H1 (cell line): ENCODE measurements around the gene C3orf22. TPM values are rescaled to one million over a fixed set of nuclear protein-coding genes. Genes with fewer than 3 reads are reported as not detected.

Experiments used
- CTCF ChIA-PET: fragments of 300-600 bp; sonication (Branson Sonifier 250); formaldehyde crosslinking; loops from one replicate; lab custom pipeline; 2021; ENCODE audit not compliant: partially characterized antibody; lab: Charles Lee
- POLR2A ChIA-PET: fragments of 300-600 bp; sonication (Branson Sonifier 250); formaldehyde crosslinking; loops from one replicate; lab custom pipeline; 2021; ENCODE audit warnings: inconsistent platforms; ENCODE audit not compliant: partially characterized antibody; lab: Charles Lee
- DNase-seq, 2 experiments: peaks; one replicate each; pipeline versions ENCODE4 v3.0.0 to v3.0.0-alpha.2; 2010 to 2022; ENCODE audit warnings: low spot score in 2 of 2, low read depth in 1 of 2, mixed read lengths in 1 of 2
- FAIRE-seq: peaks from 2 replicates; lab custom pipeline; 2011; peaks lifted over from hg19 to GRCh38; lab: Jason Lieb, UNC
- H2AFZ ChIP-seq: 2 replicates; pipeline ENCODE4 v1.8.1; 2012; ENCODE audit warnings: low read length, inconsistent platforms
- H2AK5ac ChIP-seq: 2 replicates; pipeline ENCODE4 v1.6.1; 2013; ENCODE audit warnings: low read depth, low read length
- H2BK120ac ChIP-seq: replicated peaks from 2 replicates; pipeline ENCODE3; 2013; ENCODE audit warnings: low read depth, low read length, inconsistent platforms
- H2BK12ac ChIP-seq: 2 replicates; pipeline ENCODE4 v1.6.1; 2013; ENCODE audit warnings: low read depth, low read length
- H2BK15ac ChIP-seq: 2 replicates; pipeline ENCODE4 v1.6.1; 2013; ENCODE audit warnings: low read length
- H2BK20ac ChIP-seq: 2 replicates; pipeline ENCODE4 v1.6.1; 2013; ENCODE audit warnings: low read length
- H2BK5ac ChIP-seq: 2 replicates; pipeline ENCODE4 v1.6.1; 2013; ENCODE audit warnings: low read depth, low read length
- H3K14ac ChIP-seq: 2 replicates; pipeline ENCODE4 v1.6.1; 2013; ENCODE audit warnings: inconsistent platforms; ENCODE audit not compliant: insufficient read length
- H3K18ac ChIP-seq: 2 replicates; pipeline ENCODE4 v1.6.1; 2013; ENCODE audit warnings: low read length; ENCODE audit errors: extremely low read depth
- H3K23ac ChIP-seq: 2 replicates; pipeline ENCODE4 v1.6.1; 2013; ENCODE audit warnings: inconsistent platforms; ENCODE audit not compliant: insufficient read length
- H3K23me2 ChIP-seq: 2 replicates; pipeline ENCODE4 v1.6.1; 2013; ENCODE audit warnings: low read depth, low read length
- H3K27ac ChIP-seq: 2 replicates; pipeline ENCODE4 v1.6.1; 2011; ENCODE audit warnings: low read depth, low read length, inconsistent platforms
- H3K27me3 ChIP-seq, 4 experiments: replicated peaks in 1 of 4; 1 replicate in 1 of 4; 2 replicates in 3 of 4; pipeline versions ENCODE4 v1.6.1 to v1.8.1; 2011 to 2013; ENCODE audit warnings: low read length in 3 of 4, mild to moderate bottlenecking in 3 of 4, inconsistent platforms in 2 of 4, mixed read lengths in 2 of 4, moderate library complexity in 1 of 4; ENCODE audit not compliant: control insufficient read depth in 3 of 4, insufficient read depth in 3 of 4; ENCODE audit errors: extremely low read depth in 1 of 4
- H3K36me3 ChIP-seq, 4 experiments: 2 replicates each; pipeline versions ENCODE4 v1.6.1 to v1.8.1; 2011 to 2013; ENCODE audit warnings: mild to moderate bottlenecking in 4 of 4, low read length in 3 of 4, moderate library complexity in 2 of 4, control low read depth in 1 of 4, inconsistent platforms in 1 of 4; ENCODE audit not compliant: insufficient read depth in 4 of 4, control insufficient read depth in 2 of 4
- H3K4ac ChIP-seq: replicated peaks from 2 replicates; pipeline ENCODE3; 2013; ENCODE audit warnings: low read length, low read depth, mixed read lengths, inconsistent platforms; ENCODE audit not compliant: insufficient read length
- H3K4me1 ChIP-seq, 4 experiments: replicated peaks in 1 of 4; 1 replicate in 1 of 4; 2 replicates in 3 of 4; pipeline versions ENCODE4 v1.6.1 to v1.8.1; 2011 to 2013; ENCODE audit warnings: low read length in 3 of 4, inconsistent platforms in 2 of 4, mixed read lengths in 1 of 4; ENCODE audit not compliant: insufficient read depth in 4 of 4, control insufficient read depth in 3 of 4
- H3K4me2 ChIP-seq, 2 experiments: 2 replicates each; pipeline versions ENCODE4 v1.6.1 to v1.8.1; 2011 to 2013; ENCODE audit warnings: low read depth in 2 of 2, low read length in 2 of 2, control low read depth in 1 of 2, inconsistent platforms in 1 of 2, mild to moderate bottlenecking in 1 of 2; ENCODE audit not compliant: insufficient read depth in 1 of 2
- H3K4me3 ChIP-seq, 4 experiments: fragments of 200-600, 300-600 bp in 1 of 4; sonication (generic), shearing (Covaris generic), sonication (Bioruptor Twin) in 1 of 4; 2 replicates each; pipeline versions ENCODE4 v1.5.1 to v1.8.1; 2011 to 2016; ENCODE audit warnings: low read length in 4 of 4, low read depth in 3 of 4, control low read depth in 2 of 4, inconsistent platforms in 2 of 4, mild to moderate bottlenecking in 2 of 4, mixed read lengths in 1 of 4, moderate library complexity in 1 of 4; ENCODE audit not compliant: insufficient read depth in 2 of 4; ENCODE audit errors: extremely low read depth in 1 of 4
- H3K56ac ChIP-seq: replicated peaks from 2 replicates; pipeline ENCODE3; 2013; ENCODE audit warnings: low read depth, mild to moderate bottlenecking, mixed read lengths, low read length, inconsistent platforms; ENCODE audit not compliant: insufficient read length
- H3K79me1 ChIP-seq: 2 replicates; pipeline ENCODE4 v1.6.1; 2013; ENCODE audit warnings: low read depth, low read length, control low read depth
- H3K79me2 ChIP-seq, 2 experiments: 2 replicates each; pipeline versions ENCODE4 v1.6.1 to v1.8.1; 2012 to 2013; ENCODE audit warnings: low read length in 2 of 2, mild to moderate bottlenecking in 2 of 2, inconsistent platforms in 1 of 2; ENCODE audit not compliant: insufficient read depth in 2 of 2, control insufficient read depth in 1 of 2
- H3K9ac ChIP-seq, 4 experiments: replicated peaks in 1 of 4; 1 replicate in 1 of 4; 2 replicates in 3 of 4; pipeline versions ENCODE4 v1.6.1 to v1.8.1; 2011 to 2013; ENCODE audit warnings: low read depth in 3 of 4, low read length in 3 of 4, control low read depth in 2 of 4, mild to moderate bottlenecking in 2 of 4, moderate library complexity in 2 of 4, inconsistent platforms in 1 of 4; ENCODE audit errors: extremely low read depth in 1 of 4
- H3K9me3 ChIP-seq, 2 experiments: 2 replicates each; pipeline versions ENCODE4 v1.6.1 to v1.8.1; 2012 to 2013; ENCODE audit warnings: mild to moderate bottlenecking in 2 of 2, moderate library complexity in 2 of 2, control low read depth in 1 of 2, inconsistent platforms in 1 of 2, low read depth in 1 of 2, low read length in 1 of 2, mixed read lengths in 1 of 2; ENCODE audit not compliant: insufficient read depth in 2 of 2
- H4K20me1 ChIP-seq, 2 experiments: replicated peaks in 1 of 2; 2 replicates each; pipeline versions ENCODE3 to v1.8.1; 2011 to 2013; ENCODE audit warnings: inconsistent platforms in 2 of 2, low read length in 2 of 2, mild to moderate bottlenecking in 1 of 2; ENCODE audit not compliant: insufficient read depth in 2 of 2, control insufficient read depth in 1 of 2
- H4K5ac ChIP-seq: 2 replicates; pipeline ENCODE4 v1.6.1; 2013; ENCODE audit warnings: low read length, low read depth, mixed read lengths, inconsistent platforms; ENCODE audit not compliant: insufficient read length
- H4K8ac ChIP-seq: 2 replicates; pipeline ENCODE4 v1.8.0; 2013; ENCODE audit warnings: mild to moderate bottlenecking, moderate library complexity, low read length, inconsistent platforms; ENCODE audit not compliant: insufficient read depth; ENCODE audit errors: extremely low read depth
- H4K91ac ChIP-seq: replicated peaks from 2 replicates; pipeline ENCODE3; 2013; ENCODE audit warnings: low read length, mixed read lengths, inconsistent platforms; ENCODE audit not compliant: insufficient read length
- CBX8 ChIP-seq: fragments of 300-800, 300-1000 bp; sonication (generic); IDR thresholded peaks from 2 replicates; pipeline ENCODE4 v1.7.1; 2016; ENCODE audit warnings: low read depth, low read length, borderline replicate concordance
- CEBPB ChIP-seq: IDR thresholded peaks from 2 replicates; pipeline ENCODE4 v1.6.1; 2012; ENCODE audit warnings: low read depth, low read length
- EP300 ChIP-seq, 2 experiments: IDR thresholded peaks; 1 replicate in 1 of 2; 2 replicates in 1 of 2; pipeline ENCODE4 v1.6.1; 2011 to 2012; ENCODE audit warnings: low read depth in 2 of 2, low read length in 2 of 2, mild to moderate bottlenecking in 2 of 2, borderline replicate concordance in 1 of 2, inconsistent platforms in 1 of 2, moderate library complexity in 1 of 2
- FOSL1 ChIP-seq: IDR thresholded peaks from 2 replicates; pipeline ENCODE4 v1.6.1; 2011; ENCODE audit warnings: mild to moderate bottlenecking, low read depth, low read length, moderate library complexity; ENCODE audit not compliant: insufficient read depth
- JUN ChIP-seq: IDR thresholded peaks from 2 replicates; pipeline ENCODE4 v1.6.1; 2011; ENCODE audit warnings: low read depth, mild to moderate bottlenecking, improper control_type of control experiment, low read length
- POLR2AphosphoS5 ChIP-seq: IDR thresholded peaks from 2 replicates; pipeline ENCODE4 v1.6.1; 2011; ENCODE audit warnings: low read depth, low read length
- SP2 ChIP-seq: IDR thresholded peaks from 2 replicates; pipeline ENCODE4 v1.6.1; 2012; ENCODE audit warnings: mild to moderate bottlenecking, low read length, inconsistent platforms
- TAF7 ChIP-seq: optimal IDR thresholded peaks from 2 replicates; pipeline ENCODE3; 2011; ENCODE audit warnings: low read depth, mild to moderate bottlenecking, inconsistent platforms, low read length, moderate library complexity, borderline replicate concordance
- TCF12 ChIP-seq: IDR thresholded peaks from 2 replicates; pipeline ENCODE4 v1.6.1; 2011; ENCODE audit warnings: low read depth, mild to moderate bottlenecking, low read length
- WGBS, 2 experiments: shearing (Covaris generic) in 1 of 2; methylation state at CpG; one replicate each; pipeline versions ENCODE4 v1.1.6 to v1.1.7; 2013 to 2015; ENCODE audit warnings: low lambda C conversion rate in 2 of 2, mixed read lengths in 2 of 2, inconsistent platforms in 1 of 2, low coverage in 1 of 2, missing lambda C conversion rate in 1 of 2; ENCODE audit not compliant: insufficient replicate concordance in 2 of 2, insufficient coverage in 1 of 2, insufficient read length in 1 of 2; ENCODE audit errors: extremely low coverage in 1 of 2, missing lambda C conversion rate in 1 of 2; 5-methylcytosine and 5-hydroxymethylcytosine counted together
- polyA plus RNA-seq, 7 experiments: library from polyadenylated mRNA; depleted of rRNA in 3 of 7; stranded (reverse) in 5 of 7; unstranded in 2 of 7; fragments of >200 nt in 5 of 7; fragments of 200-250 nt in 2 of 7; gene quantifications; 1 replicate in 5 of 7; 2 replicates in 1 of 7; 4 replicates in 1 of 7; pipeline versions ENCODE4 v1.2.1 to v1.2.3, GENCODE V29; 2011 to 2013; ENCODE audit warnings: missing spikeins in 2 of 7, mixed read lengths in 2 of 7
- total RNA-seq: library from RNA; stranded (reverse); fragmentation: NEBNext Ultra II Directional; extraction: Animal tissue kit (Norgen Biotek cat#: 25700); gene quantifications from 2 replicates; pipeline ENCODE4 v1.2.1, GENCODE V29; 2021
- TF ChIP-seq, protein P1 (sequence below): IDR thresholded peaks from 2 replicates; pipeline ENCODE4 v1.6.1; 2012; ENCODE audit warnings: low read length, inconsistent platforms

C3orf22 gene
- total and polyA plus RNA-seq, 2 of the 8 experiments (the other 6 are each of a cell fraction or from before 2014, with no cell fraction given): not detected

DNA sequence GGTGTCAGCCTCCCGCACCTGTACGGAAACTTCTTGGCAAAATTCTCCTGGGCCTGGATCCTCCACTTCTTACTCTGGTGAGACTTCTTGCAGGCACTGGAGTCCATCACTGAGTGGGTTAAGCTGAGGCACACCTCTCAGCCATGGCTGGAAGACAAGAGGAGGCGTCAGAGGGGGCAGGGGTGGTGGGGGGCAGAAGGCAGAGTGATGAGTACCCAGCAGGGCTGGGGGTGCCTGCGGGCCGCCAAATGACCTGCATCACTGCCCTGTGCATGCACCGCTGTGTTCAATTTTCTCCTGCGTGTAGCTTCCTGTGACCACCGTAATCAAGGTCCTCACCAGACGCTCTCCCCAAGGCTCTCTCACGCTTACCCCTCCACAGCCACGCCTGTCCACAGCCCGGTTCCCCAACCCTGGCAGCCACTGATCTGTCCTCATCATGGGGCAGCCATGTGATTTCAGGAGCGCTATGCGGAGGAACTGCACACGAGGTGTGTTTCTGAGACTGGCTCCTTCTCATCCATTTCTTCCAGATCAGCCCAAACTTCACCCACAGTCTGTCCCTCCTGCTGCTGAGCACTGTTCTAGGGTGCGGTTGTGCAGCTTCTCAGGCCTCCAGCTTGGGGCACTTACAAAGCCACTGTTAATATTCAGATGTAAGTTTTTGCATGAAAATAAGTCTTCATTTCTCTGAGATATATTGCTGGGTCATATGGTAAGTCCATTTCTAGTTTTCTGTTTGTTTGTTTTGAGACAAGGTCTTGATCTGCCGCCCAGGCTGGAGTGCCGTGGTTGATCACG lies 5.2 kb downstream of the C3orf22 start:
- Histone ChIP-seq H4K91ac (no peak overlapping the region), H3K79me1 (no peaks in the 10 kb centered on the region), H3K27me3 (no peaks in the 10 kb centered on the region), H4K8ac (peak overlapping the region; percentile 57; the same call in 1 of the 2 replicates), H2AK5ac (no peak overlapping the region), H3K9ac (no peak overlapping the region), H2BK15ac (no peak overlapping the region; the same call in 1 of the 2 replicates), H3K4me2 (no peak overlapping the region), H2BK20ac (no peak overlapping the region), H3K56ac (no peak overlapping the region), H3K4me3 (no peak overlapping the region), H3K36me3 (no peaks in the 10 kb centered on the region; a peak in 1 of 8 replicates), H2BK120ac (no peak overlapping the region), H2BK12ac (no peak overlapping the region), H2AFZ (no peak overlapping the region), H3K23me2 (peaks cover 7% of the 10 kb centered on the region; the same call in 1 of the 2 replicates), H3K23ac (no peak overlapping the region), H3K4me1 (peaks cover 0 to 17% (median 9%) of the 10 kb centered on the region in 4 experiments; a peak in 6 of 7 replicates), H4K5ac (no peak overlapping the region), H3K18ac (no peak overlapping the region), H3K9me3 (no peaks in the 10 kb centered on the region), H3K79me2 (no peaks in the 10 kb centered on the region), H4K20me1 (peaks cover 0 to 5% of the 10 kb centered on the region in 2 experiments), H3K14ac (no peak overlapping the region), H3K27ac (no peak overlapping the region), H3K4ac (peak overlapping the region; percentile 20), H2BK5ac (no peak overlapping the region)
- 91% methylated on average over 17 of the region's 19 CpGs; no CpG with 5 or more reads in 1 of the 2 experiments for WGBS, 2 experiments
- FAIRE-seq (no peak), DNase-seq (no peak)
- ChIA-PET POLR2A (interaction anchor here (1.9 kb wide), 1 partner anchor 10 kb away, joined by 5 read pairs; no protein-coding TSS in a partner anchor), CTCF (interaction anchor here (0.6 to 2.9 kb wide), 6 partner anchors 10 to 990 kb away, joined by 3 to 12 read pairs (median 4); partner anchors contain the start of gene CHST13)
- no peak for TF ChIP-seq CEBPB
- TF ChIP-seq TCF12: no peak
- TF ChIP-seq, protein P1, sequence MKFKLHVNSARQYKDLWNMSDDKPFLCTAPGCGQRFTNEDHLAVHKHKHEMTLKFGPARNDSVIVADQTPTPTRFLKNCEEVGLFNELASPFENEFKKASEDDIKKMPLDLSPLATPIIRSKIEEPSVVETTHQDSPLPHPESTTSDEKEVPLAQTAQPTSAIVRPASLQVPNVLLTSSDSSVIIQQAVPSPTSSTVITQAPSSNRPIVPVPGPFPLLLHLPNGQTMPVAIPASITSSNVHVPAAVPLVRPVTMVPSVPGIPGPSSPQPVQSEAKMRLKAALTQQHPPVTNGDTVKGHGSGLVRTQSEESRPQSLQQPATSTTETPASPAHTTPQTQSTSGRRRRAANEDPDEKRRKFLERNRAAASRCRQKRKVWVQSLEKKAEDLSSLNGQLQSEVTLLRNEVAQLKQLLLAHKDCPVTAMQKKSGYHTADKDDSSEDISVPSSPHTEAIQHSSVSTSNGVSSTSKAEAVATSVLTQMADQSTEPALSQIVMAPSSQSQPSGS: no peak
- no peak for TF ChIP-seq JUN
- TF ChIP-seq TAF7: no peak
- TF ChIP-seq CBX8: no peak
- no peak for TF ChIP-seq FOSL1
- TF ChIP-seq EP300 (IDR thresholded peaks at IDR 0.05; ENCODE audit: borderline replicate concordance in 1 of 2, low read depth in 2 of 2, low read length in 2 of 2): no peak
- TF ChIP-seq POLR2AphosphoS5: no peak
- TF ChIP-seq SP2: no peak
